GM12892 (cell line): ENCODE measurements around the gene ZNF385D.

Source experiments
- DNase-seq: peaks from one replicate; pipeline ENCODE4 v3.0.0; 2011; ENCODE audit not compliant: insufficient read length
- FAIRE-seq: peaks from 2 replicates; lab custom pipeline; 2011; peaks lifted over from hg19 to GRCh38; lab: Jason Lieb, UNC
- POLR2A ChIP-seq: IDR thresholded peaks from 2 replicates; pipeline ENCODE4 v1.6.1; 2011; ENCODE audit warnings: low read depth, low read length, control low read depth
- POLR2AphosphoS5 ChIP-seq: IDR thresholded peaks from 2 replicates; pipeline ENCODE4 v1.6.1; 2011; ENCODE audit warnings: low read depth, low read length, control low read depth
- TAF1 ChIP-seq: IDR thresholded peaks from 2 replicates; pipeline ENCODE4 v1.6.1; 2011; ENCODE audit warnings: low read depth, mild to moderate bottlenecking, control low read depth, low read length, borderline replicate concordance

The ZNF385D gene

GRCh38 chr3:21562243-21562642, 188.8 kb downstream of the ZNF385D start:
- TF ChIP-seq TAF1 (no peak), POLR2AphosphoS5 (no peak), POLR2A (no peak)
- DNase-seq (no peak), FAIRE-seq (no peak)

GRCh38 chr3:21561472-21561871, 189.5 kb downstream of the ZNF385D start:
- no peak for DNase-seq
- no peak for FAIRE-seq
- no peak for TF ChIP-seq POLR2A

GRCh38 chr3:21551019-21551418, 200.0 kb downstream of the ZNF385D start:
- FAIRE-seq (no peak), DNase-seq (no peak)
- TF ChIP-seq POLR2AphosphoS5, result no peak
- TF ChIP-seq POLR2A, result no peak
- TF ChIP-seq TAF1, result no peak

- no peak for TF ChIP-seq POLR2A
- TF ChIP-seq POLR2AphosphoS5, result no peak
- TF ChIP-seq TAF1, result no peak
- FAIRE-seq (no peak), DNase-seq (no peak)
Measured at GRCh38 chr3:21544076-21544462, 206.9 kb downstream of the ZNF385D start.

GRCh38 chr3:21543380-21544075, 207.5 kb downstream of the ZNF385D start:
- TF ChIP-seq POLR2AphosphoS5, result no peak
- no peak for TF ChIP-seq POLR2A
- no peak for TF ChIP-seq TAF1
- FAIRE-seq (no peak), DNase-seq (no peak)

- no peak for FAIRE-seq
- TF ChIP-seq POLR2A, result no peak
- no peak for TF ChIP-seq TAF1
- TF ChIP-seq POLR2AphosphoS5, result no peak
- DNase-seq, result no peak
Measured at GRCh38 chr3:21542656-21543379, 208.2 kb downstream of the ZNF385D start.

GRCh38 chr3:21540265-21540664, 210.7 kb downstream of the ZNF385D start:
- no peak for FAIRE-seq
- DNase-seq, result no peak
- no peak for TF ChIP-seq POLR2AphosphoS5
- no peak for TF ChIP-seq TAF1
- no peak for TF ChIP-seq POLR2A

GRCh38 chr3:21534462-21534861, 216.5 kb downstream of the ZNF385D start:
- FAIRE-seq, result no peak
- no peak for DNase-seq
- TF ChIP-seq POLR2AphosphoS5, result no peak
- no peak for TF ChIP-seq TAF1
- no peak for TF ChIP-seq POLR2A

GRCh38 chr3:21533002-21533401, 218.0 kb downstream of the ZNF385D start:
- FAIRE-seq, result no peak
- no peak for DNase-seq
- TF ChIP-seq TAF1, result no peak
- TF ChIP-seq POLR2AphosphoS5, result no peak
- TF ChIP-seq POLR2A, result no peak

GRCh38 chr3:21531909-21532308, 219.1 kb downstream of the ZNF385D start:
- FAIRE-seq (no peak), DNase-seq (no peak)
- TF ChIP-seq POLR2A (no peak), TAF1 (no peak), POLR2AphosphoS5 (no peak)

- no peak for DNase-seq
- no peak for TF ChIP-seq POLR2AphosphoS5
- FAIRE-seq, result no peak
Measured at GRCh38 chr3:21528291-21528995, 222.6 kb downstream of the ZNF385D start.

GRCh38 chr3:21526461-21526860, 224.5 kb downstream of the ZNF385D start:
- FAIRE-seq, result no peak
- no peak for DNase-seq
- TF ChIP-seq POLR2AphosphoS5, result no peak
- TF ChIP-seq TAF1, result no peak
- no peak for TF ChIP-seq POLR2A

GRCh38 chr3:21524133-21524532, 226.9 kb downstream of the ZNF385D start:
- no peak for TF ChIP-seq POLR2A
- TF ChIP-seq POLR2AphosphoS5, result no peak
- no peak for TF ChIP-seq TAF1
- DNase-seq (no peak), FAIRE-seq (no peak)
